Measurements from ENCODE around the gene STON2.

STON2 gene

GRCh38 chr14:81401420-81402122 is 1.4 kb upstream of the STON2 start:
- Histone ChIP-seq H3K36me3 (peaks cover 17% of the 10 kb centered on the region), H3K4me1 (peaks cover 19% of the 10 kb centered on the region), H3K27me3 (no peaks in the 10 kb centered on the region), H3K9me3 (no peaks in the 10 kb centered on the region), H3K4me3 (ENCODE audit: low read depth, low read length) (no peak overlapping the region)
- DNase-seq = no peak
- no peak for TF ChIP-seq CTCF (IDR thresholded peaks at IDR 0.05; ENCODE audit: low read depth, low read length)

- no peaks in the 10 kb centered on the region for H3K27me3 ChIP-seq
- DNase-seq = peak; percentile 59
- H3K4me1 ChIP-seq = peaks cover 19% of the 10 kb centered on the region
- H3K36me3 ChIP-seq = peaks cover 23% of the 10 kb centered on the region
- no peak for TF ChIP-seq CTCF (IDR thresholded peaks at IDR 0.05; ENCODE audit: low read depth, low read length)
- H3K4me3 ChIP-seq (ENCODE audit: low read depth, low read length) = no peak overlapping the region
- H3K9me3 ChIP-seq = no peaks in the 10 kb centered on the region
These were observed 728 bp upstream of the STON2 start for GRCh38 chr14:81400852-81401251.

- Histone ChIP-seq H3K4me3 (ENCODE audit: low read depth, low read length) (no peak overlapping the region), H3K36me3 (peaks cover 42% of the 10 kb centered on the region), H3K4me1 (peaks cover 19% of the 10 kb centered on the region), H3K9me3 (no peaks in the 10 kb centered on the region), H3K27me3 (no peaks in the 10 kb centered on the region)
- TF ChIP-seq CTCF (IDR thresholded peaks at IDR 0.05; ENCODE audit: low read depth, low read length) = no peak
- no peak for DNase-seq
These were observed 1.8 kb downstream of the STON2 start for GRCh38 chr14:81398196-81398891.

GRCh38 chr14:81396113-81396512 is 4.0 kb downstream of the STON2 start:
- no peak for TF ChIP-seq CTCF (IDR thresholded peaks at IDR 0.05; ENCODE audit: low read depth, low read length)
- H3K4me1 ChIP-seq = peaks cover 14% of the 10 kb centered on the region
- no peak overlapping the region for H3K4me3 ChIP-seq (ENCODE audit: low read depth, low read length)
- no peaks in the 10 kb centered on the region for H3K9me3 ChIP-seq
- DNase-seq = no peak
- H3K27me3 ChIP-seq = no peaks in the 10 kb centered on the region
- H3K36me3 ChIP-seq = peaks cover 48% of the 10 kb centered on the region

GRCh38 chr14:81394739-81395138 is 5.4 kb downstream of the STON2 start:
- Histone ChIP-seq H3K27me3 (no peaks in the 10 kb centered on the region), H3K4me1 (peaks cover 2% of the 10 kb centered on the region), H3K4me3 (ENCODE audit: low read depth, low read length) (no peak overlapping the region), H3K9me3 (no peaks in the 10 kb centered on the region), H3K36me3 (peaks cover 48% of the 10 kb centered on the region)
- no peak for DNase-seq
- no peak for TF ChIP-seq CTCF (IDR thresholded peaks at IDR 0.05; ENCODE audit: low read depth, low read length)

Measured in BE2C (cell line).